ENCODE measurements around the gene APCS. TPM values are rescaled to one million over a fixed set of nuclear protein-coding genes. Genes with fewer than 3 reads are reported as not detected.

Gene APCS, protein sequence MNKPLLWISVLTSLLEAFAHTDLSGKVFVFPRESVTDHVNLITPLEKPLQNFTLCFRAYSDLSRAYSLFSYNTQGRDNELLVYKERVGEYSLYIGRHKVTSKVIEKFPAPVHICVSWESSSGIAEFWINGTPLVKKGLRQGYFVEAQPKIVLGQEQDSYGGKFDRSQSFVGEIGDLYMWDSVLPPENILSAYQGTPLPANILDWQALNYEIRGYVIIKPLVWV
- not detected for polyA plus RNA-seq (ENCODE audit: insufficient read length)

DNA sequence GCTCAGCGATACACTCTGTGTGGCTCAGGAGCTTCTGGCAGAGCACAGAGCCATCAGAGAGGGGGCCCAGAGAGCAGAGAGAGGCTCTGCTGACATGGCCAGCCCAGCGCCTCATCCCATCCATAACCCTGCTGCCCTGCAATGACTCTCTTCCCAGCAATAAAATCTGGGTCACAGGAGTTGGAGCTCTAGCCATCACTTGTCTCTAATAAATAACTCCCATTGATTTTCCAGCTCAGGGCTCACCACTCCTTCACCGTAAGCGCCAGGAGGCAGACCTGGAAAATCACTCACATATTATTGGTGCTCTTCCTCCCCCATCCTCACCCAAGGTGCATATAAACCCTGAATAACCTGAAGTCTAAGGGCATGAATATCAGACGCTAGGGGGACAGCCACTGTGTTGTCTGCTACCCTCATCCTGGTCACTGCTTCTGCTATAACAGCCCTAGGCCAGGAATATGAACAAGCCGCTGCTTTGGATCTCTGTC, at the start of gene APCS:
APCS (plus strand) TSS at position 366 of the 491 bp plus-strand sequence; CDS start at position 462, 96 bp downstream.
- DNase-seq (ENCODE audit: low read depth): no peak

DNA sequence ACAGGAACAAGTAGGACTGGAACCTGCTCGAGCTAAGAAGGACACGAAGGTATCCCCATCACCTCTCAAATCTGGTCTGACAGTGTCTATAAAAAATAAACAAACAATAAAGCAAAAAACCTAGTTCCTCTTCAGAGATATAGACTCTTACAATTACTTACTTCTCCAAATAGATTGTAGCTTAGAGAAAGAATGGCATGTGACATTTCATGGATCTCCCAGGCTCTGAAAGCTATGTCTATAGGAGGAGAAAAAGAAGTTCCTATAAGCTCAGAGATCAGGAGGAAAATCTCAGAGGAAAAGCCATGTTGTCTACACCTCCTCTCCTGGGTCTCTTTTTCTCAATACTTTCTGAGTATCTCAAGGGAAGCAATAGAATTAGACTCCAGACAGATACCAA, 39.5 kb upstream of the APCS start:
- no peak for DNase-seq (ENCODE audit: low read depth)

DNA sequence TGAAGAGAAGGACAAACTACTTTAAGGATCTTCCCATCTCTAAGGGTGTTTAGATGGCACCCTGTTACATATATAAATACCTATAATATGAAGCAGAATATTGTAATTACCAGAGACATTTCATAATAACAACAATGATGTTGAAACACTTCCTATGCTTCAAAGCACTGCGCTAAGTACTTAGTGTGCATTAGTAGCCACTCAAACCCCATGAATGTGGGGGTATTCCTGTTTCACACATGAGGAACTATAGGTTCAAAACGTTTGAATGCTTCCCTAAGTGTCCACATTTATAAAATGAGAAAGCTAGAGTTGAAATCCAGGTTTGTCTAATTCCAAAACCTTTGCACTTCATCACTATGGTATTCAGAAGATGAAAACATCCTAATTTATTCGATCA, 33.4 kb upstream of the APCS start:
- no peak for DNase-seq (ENCODE audit: low read depth)

DNA sequence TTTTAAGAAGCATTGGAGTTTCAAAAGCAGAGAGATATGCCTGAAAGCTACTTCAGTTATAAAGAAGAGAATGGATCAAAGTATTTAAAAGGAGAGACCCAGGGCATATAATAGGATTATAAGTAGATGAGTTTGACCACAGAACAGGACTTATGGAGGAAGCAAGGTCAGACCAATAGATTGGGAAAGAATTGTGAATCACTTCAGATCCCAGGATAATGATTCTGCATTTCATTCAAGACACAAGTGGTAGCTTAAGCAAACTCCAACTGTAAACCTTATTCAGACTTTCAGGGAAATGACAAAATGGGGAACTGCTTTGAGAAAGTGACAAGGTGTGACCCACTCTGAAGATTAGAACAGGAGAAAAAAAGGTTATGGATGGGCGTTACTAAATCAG, 32.9 kb upstream of the APCS start:
- DNase-seq (ENCODE audit: low read depth): no peak

DNA sequence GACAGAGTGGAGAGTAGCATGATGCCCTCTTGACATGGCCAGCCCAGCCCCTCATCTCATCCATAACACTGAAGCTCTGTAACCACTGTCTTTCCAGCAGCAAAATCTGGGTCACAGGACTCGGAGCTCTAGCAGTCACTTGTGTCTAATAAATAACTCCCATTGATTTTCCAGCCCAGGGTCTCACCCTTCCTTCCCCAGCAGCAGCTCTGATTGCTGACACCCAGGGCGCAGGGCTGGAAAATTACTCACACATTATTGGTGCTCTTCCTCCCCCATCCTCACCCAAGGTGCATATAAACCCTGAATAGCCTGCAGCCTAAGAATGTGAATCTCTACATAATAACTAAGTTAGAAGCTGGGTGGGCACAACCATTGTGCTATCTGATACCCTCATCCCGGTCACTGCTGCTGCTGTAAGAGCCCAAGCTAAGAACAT, 30.7 kb upstream of the APCS start:
- DNase-seq (ENCODE audit: low read depth): no peak

DNA sequence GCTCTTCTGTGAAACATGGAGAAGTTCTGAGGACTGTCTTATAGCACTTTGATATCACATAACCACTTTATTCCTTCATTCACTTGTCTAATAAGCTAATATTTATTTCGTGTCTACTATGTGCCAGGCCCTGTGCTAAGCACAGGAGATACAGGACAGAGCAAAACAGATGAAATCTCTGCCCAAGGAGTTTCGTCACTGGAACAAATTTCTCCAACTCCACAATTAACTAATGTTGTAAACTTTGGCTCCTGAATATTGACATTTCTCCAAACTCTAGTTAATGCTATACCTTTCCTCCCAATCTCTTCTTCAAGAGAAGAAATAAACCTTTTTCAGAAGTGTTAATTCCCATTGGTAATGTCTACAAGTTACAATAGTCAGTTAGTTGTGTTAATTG, 27.0 kb upstream of the APCS start:
- DNase-seq (ENCODE audit: low read depth): no peak

DNA sequence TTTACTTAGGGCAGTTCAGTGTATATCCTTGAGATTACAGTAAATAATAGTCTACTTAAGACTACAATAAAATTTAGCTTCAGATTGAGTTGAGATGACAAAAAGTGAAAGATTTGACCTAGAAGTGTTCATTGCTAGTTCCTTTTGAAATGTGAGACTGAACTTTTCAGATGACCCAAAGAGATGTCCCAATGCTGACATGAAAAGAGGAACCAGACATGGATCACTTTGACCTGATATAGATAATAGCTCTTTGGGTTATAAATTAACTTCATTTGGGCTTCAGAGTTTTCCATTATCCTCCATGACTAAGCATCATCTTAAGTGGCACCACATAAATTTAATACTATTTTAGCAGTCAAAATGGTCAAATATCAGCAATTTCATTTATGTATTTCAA, 26.1 kb upstream of the APCS start:
- no peak for DNase-seq (ENCODE audit: low read depth)

DNA sequence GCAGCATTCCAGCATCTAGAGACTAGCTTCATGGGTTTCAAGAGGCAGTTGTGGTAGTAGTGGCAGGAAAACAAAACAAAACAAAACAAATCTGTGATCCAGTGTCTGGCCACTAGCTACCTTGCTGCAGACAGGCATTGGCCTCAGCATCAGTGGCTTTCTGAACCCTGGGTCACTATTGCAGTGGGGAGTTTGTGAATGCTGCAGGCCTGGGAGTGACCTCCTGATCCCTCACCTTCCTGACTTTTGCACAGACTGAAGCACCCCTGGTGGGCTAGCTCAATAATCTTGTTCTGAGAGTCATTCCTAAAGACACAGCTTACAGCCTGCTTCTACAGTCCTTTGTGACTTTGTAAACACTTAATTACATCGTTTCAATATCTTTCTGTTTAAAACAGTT, 24.9 kb upstream of the APCS start:
- no peak for DNase-seq (ENCODE audit: low read depth)

DNA sequence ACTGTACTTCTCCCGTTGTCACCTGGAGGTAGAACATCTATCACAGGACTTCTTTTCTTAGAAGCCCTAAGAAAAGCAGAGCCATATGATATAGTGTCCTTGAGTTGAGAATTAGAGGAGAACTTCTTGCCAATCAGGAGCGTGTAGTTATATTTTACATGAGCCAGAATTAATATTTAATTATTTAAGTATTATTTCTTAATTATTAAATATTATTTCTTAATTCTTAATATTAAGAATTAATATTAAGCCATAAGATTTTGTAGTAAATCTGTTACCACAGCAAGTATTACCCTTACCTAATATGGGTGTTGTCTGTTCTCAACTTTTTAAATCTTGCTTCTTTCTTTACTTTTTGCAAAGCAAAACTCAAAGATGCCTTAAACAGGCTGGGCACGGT, 10.2 kb upstream of the APCS start:
- no peak for DNase-seq (ENCODE audit: low read depth)

DNA sequence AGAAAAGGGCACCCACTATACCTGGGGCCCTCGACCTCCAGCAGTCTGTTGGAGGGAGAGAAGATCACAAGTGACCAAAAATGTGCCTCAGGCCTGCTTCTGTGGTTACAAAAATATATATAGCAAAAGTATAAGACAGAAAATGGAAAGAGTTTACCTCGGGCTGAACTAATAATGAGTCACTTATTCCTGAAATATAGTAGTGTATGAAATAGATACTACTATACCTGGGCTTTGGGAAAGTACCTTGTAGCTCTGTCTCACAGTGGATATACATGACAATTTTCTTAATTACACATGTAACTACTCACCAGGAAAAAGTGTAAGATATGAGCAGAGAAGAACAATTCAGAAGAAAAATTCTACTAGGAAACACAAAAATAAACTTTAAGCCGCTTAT, 7.3 kb upstream of the APCS start:
- no peak for DNase-seq (ENCODE audit: low read depth)

DNA sequence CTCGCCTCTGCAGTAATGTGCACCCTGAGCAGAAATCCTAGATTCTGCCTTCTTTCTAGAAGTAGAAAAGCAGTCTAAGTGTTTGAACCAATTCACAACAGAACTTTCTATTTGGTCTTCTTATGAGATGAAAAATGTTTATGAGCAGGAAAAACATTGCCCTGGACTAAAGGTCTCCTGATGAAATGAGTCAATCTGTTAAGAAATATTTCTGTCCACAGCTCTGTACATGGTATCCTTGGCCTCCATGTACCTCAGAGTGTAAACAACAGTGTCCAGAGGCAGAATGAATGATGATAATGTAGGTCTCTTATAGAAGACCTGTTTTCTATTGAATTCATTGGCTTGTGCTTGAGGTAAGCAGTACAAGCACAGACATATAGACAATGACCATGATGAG, 6.2 kb upstream of the APCS start:
- no peak for DNase-seq (ENCODE audit: low read depth)

DNA sequence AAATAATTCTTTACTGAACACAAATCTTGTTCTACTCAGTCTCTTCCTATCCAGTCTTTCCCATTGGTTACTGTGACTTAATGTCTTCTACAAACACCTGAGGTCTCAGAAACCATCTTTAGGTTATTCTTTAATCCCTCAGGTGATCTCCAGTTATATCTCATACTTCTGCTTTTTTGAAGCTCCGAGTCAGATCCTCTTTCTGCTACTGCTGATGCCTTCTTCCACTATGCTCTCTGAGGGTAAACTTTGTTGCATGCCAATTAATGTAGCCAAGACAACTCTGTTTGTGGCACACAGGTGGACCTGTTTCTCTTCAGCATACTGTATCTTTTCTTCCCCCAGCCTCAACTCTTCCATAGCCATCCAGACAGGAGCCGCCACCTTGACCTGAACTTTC, 3.1 kb upstream of the APCS start:
- no peak for DNase-seq (ENCODE audit: low read depth)

DNA sequence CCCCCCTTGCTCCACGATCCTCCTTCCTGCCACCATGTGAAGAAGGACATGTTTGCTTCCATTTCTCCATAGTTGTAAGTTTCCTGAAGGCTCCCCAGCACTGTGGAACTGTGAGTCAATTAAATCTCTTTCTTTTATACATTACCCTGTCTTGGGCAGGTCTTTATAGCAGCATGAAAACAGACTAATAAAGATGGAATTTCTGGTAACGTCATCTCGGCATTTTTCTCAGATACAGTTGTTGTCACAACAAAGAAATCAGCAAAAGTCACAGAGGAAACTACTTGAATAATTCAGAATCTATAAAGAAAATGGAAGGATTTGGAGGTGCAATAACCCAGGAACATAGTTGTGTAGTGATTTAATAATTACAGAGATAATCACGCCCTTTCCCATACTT, 4.4 kb downstream of the APCS start:
- DNase-seq (ENCODE audit: low read depth): no peak

DNA sequence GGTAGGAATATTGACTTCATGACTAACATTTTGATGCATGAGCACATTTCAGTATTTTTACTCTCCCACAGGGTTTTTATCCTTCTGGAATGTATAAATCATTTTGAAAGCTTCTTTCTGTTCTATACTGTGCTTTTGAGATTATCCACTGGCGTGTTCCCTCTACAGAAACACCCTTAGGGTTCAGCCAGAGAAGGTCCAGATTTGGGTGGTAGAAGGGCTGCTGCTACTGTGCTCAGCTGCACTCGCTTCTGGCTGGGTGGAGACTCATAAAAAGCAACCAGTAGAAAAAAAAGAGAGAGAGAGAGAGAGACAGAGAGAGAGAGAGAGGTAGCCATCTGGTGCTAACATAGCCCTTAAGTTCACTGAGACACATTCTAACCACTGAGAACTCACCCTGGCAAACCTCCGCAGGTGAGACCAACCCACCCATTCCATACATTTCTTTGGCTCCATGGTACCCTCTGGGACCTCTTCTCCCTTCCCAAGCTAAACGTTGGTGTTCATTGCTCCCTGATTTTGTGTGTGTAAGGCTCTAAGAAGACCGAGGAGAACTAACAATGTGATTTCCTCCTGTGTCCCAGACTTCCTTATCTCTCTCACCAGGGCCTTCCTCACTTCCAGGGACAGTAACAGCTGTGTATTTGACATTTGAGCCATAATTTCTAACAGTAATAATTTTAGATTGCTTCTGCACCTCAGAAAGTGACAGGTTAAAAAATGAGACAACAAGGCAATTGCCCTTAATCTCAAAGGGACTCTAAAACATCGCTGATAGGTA, 7.2 kb downstream of the APCS start:
- no peak for DNase-seq (ENCODE audit: low read depth)

DNA sequence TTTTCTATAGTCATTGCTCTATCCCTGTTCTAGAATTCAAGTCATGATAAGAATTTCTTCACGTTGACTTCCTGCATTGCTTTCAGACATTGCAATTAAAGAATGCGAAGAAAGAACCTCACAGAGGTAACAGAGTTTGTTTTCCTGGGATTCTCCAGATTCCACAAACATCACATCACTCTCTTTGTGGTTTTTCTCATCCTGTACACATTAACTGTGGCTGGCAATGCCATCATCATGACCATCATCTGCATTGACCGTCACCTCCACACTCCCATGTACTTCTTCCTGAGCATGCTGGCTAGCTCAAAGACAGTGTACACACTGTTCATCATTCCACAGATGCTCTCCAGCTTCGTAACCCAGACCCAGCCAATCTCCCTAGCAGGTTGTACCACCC, 10.6 kb downstream of the APCS start:
- DNase-seq (ENCODE audit: low read depth): no peak

DNA sequence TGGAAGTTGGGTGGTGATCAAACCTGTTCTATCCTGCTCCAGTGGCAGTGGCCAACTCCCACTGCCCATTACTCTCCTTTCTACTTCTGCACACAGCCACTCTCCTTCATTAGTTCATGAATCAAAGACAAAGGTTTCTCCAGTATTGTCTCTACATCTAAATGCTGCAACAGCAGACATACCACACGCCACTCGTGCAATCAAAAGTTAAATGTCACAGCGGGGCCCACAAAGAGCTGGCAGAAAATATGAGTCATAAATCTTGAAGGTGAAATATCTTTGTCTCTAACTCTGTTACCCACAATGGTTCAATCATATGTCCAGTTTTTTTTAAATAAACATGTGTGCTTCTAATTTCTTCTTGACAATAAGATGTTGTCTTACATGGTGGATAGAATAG, 13.3 kb downstream of the APCS start:
- DNase-seq (ENCODE audit: low read depth): no peak

DNA sequence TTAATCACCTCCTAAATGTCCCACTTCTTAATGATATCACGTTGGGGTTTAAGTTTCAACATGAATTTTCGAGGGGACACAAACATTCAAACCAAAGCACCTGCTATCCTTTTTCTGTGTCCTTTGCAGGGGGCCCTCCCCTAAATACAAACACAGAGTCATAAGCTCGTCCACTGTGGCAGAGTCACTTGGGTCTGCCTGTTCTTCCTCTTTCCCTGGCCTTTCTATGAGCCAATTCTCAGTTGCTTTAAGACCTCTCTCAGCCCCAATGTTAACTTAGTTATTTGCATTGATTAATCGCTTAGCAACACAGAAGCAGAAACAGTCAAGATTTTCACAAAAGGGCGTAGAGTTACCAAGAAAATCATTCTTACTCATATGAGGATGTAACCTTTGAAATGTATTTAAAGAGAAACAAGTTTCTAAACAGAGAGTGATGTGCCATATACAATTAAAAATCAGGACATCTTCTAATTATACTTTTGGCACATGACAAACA, 14.9 kb downstream of the APCS start:
- no peak for DNase-seq (ENCODE audit: low read depth)

DNA sequence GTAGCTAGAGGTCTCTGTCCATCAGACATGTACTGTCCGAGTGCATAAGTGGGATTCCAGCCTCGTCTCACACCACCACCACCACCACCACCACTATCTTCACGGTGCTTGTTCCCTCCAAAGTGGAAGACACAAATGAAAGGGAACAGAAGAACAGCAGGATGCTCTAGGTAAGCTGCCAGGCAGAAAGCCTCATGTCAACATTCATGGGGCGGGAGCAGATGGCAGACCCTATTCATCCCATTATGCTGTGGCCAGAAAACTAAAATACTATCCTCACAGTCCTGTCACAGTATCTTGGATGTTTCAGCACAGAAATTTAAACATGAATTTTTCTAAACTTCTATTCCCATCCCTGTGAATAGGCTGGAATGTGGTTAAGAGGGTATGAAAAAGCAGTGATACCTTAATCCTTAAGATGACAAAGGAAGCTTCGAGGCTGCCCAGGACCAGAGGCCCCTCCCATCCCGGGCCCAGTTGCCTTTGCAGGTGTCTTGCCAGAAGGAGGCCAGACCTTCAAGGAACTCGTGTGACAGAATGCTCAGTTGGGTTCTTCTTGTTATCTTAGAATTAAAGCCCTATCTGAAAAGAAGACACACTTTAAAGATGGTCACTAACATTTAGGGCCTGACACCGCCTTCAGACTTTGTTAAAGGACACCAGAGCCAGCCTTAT, 24.7 kb downstream of the APCS start:
- DNase-seq (ENCODE audit: low read depth): no peak

DNA sequence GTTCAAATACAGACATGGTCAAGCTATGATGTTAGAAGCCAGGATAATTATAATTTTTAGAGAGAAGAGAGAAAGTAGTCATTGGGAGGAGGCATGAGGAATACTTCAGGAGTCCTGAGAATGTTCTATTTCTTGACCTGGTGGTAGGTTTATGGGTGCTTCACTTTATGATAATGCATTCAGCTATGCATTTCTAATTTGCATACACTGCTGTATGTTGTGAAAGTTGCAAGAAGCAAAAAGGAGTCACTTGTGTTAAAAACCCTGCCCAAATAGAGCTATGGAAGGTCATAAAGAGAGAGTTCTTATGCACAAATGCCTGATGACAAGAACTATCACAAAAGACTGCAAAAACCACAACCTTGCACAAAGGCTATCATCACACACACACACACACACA, 45.3 kb downstream of the APCS start:
- no peak for DNase-seq (ENCODE audit: low read depth)
